Measurements from ENCODE around the gene TOMM34.

- TF ChIP-seq NR2F2 (IDR thresholded peaks at IDR 0.05; ENCODE audit: borderline replicate concordance, low read depth): no peak
- TF ChIP-seq CTCF (CRISPR knock-in tag; IDR thresholded peaks at IDR 0.05): no peak
Observed at GRCh38 chr20:44900231-44900854, 59.9 kb downstream of the TOMM34 start.
